ENCODE data around the gene EZH2. TPM values are rescaled to one million over a fixed set of nuclear protein-coding genes. Genes with fewer than 3 reads are reported as not detected.

Gene EZH2
- total RNA-seq, 1 donor from 2014 or later, result 10.6 TPM

DNA sequence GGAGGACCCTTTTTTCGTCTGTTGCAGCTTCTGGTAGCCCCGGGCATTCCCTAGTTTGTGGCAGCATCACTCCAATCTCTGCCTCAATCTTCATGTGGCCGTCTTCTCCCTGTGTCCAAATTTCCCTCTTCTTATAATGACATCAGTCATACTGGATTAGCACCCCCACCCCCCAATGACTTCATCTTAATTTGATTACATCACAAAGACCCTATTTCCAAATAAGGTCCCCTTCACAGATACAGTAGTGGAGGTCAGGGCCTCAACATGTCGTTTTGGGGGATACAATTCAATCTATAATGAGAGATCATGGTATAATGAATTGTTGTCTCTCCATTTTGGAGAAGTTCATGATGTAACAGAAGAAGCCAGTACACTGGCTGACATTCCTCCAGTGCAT lies 28.1 kb upstream of the EZH2 start:
- no peaks in the 10 kb centered on the region for H3K9me3 Mint-ChIP-seq (ENCODE audit: low read depth)
- peaks cover 12% of the 10 kb centered on the region for H3K27me3 Mint-ChIP-seq (ENCODE audit: low read depth)
- TF ChIP-seq, protein P1, sequence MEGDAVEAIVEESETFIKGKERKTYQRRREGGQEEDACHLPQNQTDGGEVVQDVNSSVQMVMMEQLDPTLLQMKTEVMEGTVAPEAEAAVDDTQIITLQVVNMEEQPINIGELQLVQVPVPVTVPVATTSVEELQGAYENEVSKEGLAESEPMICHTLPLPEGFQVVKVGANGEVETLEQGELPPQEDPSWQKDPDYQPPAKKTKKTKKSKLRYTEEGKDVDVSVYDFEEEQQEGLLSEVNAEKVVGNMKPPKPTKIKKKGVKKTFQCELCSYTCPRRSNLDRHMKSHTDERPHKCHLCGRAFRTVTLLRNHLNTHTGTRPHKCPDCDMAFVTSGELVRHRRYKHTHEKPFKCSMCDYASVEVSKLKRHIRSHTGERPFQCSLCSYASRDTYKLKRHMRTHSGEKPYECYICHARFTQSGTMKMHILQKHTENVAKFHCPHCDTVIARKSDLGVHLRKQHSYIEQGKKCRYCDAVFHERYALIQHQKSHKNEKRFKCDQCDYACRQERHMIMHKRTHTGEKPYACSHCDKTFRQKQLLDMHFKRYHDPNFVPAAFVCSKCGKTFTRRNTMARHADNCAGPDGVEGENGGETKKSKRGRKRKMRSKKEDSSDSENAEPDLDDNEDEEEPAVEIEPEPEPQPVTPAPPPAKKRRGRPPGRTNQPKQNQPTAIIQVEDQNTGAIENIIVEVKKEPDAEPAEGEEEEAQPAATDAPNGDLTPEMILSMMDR (IDR thresholded peaks at IDR 0.05), result no peak
- DNase-seq (ENCODE audit: low spot score), result no peak
- H3K36me3 Mint-ChIP-seq (ENCODE audit: low read depth), result no peaks in the 10 kb centered on the region
- no peak overlapping the region for H3K27ac Mint-ChIP-seq (ENCODE audit: unreplicated experiment)
- peaks cover 42% of the 10 kb centered on the region for H3K4me1 Mint-ChIP-seq (ENCODE audit: low read depth)
- H3K4me3 Mint-ChIP-seq (ENCODE audit: unreplicated experiment), result no peak overlapping the region

DNA sequence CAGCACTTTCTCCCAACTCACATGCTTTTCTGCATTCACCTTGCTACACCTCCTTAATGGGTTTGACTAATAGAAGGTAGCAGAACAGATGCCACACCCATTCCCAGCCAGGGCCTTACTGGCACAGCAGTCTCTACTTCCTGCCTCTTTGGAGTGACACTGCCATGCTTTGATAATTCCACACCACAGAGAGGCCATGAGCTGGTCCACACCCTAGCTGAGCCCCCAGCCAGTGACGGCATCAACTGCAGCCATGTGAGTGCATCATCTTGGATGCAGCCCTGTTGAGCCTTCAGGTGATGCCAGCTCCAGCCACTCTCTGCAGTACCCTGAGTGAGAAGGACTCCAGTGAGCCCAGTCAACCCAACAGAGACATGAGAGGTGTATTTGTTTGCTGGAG lies 27.5 kb upstream of the EZH2 start:
- H3K4me3 Mint-ChIP-seq (ENCODE audit: unreplicated experiment), result no peak overlapping the region

DNA sequence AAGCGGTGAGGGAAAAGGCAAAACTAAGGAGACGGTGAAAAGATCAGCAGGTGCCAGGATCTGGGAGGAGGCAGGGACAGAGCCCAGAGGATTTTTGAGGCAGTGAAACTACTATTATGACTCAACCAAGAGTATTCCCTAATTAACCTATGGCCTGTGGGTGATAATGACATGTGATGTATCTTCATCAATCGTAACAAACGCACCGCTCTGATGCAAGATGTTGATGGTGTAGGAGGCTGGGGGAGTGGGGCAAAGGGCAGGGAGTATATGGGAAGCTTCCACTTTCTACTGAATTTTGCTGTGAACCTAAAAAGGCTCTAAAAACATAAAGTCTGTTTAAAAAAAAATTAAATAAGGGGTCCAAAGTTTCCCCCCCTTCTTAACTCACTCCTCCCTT lies 25.5 kb upstream of the EZH2 start:
- H3K27me3 Mint-ChIP-seq (ENCODE audit: low read depth), result peaks cover 12% of the 10 kb centered on the region
- TF ChIP-seq, protein P1 (IDR thresholded peaks at IDR 0.05), result no peak
- H3K9me3 Mint-ChIP-seq (ENCODE audit: low read depth), result no peaks in the 10 kb centered on the region
- no peaks in the 10 kb centered on the region for H3K36me3 Mint-ChIP-seq (ENCODE audit: low read depth)
- no peak overlapping the region for H3K4me3 Mint-ChIP-seq (ENCODE audit: unreplicated experiment)
- peaks cover 34% of the 10 kb centered on the region for H3K4me1 Mint-ChIP-seq (ENCODE audit: low read depth)
- no peak for DNase-seq (ENCODE audit: low spot score)
- H3K27ac Mint-ChIP-seq (ENCODE audit: unreplicated experiment), result no peak overlapping the region

More for the DNA sequence above, 27.5 kb upstream of the EZH2 start:
- Mint-ChIP-seq H3K36me3 (ENCODE audit: low read depth) (no peaks in the 10 kb centered on the region), H3K9me3 (ENCODE audit: low read depth) (no peaks in the 10 kb centered on the region), H3K27me3 (ENCODE audit: low read depth) (peaks cover 12% of the 10 kb centered on the region), H3K27ac (ENCODE audit: unreplicated experiment) (no peak overlapping the region), H3K4me1 (ENCODE audit: low read depth) (peaks cover 40% of the 10 kb centered on the region)
- TF ChIP-seq, protein P1 (IDR thresholded peaks at IDR 0.05), result no peak
- no peak for DNase-seq (ENCODE audit: low spot score)

DNA sequence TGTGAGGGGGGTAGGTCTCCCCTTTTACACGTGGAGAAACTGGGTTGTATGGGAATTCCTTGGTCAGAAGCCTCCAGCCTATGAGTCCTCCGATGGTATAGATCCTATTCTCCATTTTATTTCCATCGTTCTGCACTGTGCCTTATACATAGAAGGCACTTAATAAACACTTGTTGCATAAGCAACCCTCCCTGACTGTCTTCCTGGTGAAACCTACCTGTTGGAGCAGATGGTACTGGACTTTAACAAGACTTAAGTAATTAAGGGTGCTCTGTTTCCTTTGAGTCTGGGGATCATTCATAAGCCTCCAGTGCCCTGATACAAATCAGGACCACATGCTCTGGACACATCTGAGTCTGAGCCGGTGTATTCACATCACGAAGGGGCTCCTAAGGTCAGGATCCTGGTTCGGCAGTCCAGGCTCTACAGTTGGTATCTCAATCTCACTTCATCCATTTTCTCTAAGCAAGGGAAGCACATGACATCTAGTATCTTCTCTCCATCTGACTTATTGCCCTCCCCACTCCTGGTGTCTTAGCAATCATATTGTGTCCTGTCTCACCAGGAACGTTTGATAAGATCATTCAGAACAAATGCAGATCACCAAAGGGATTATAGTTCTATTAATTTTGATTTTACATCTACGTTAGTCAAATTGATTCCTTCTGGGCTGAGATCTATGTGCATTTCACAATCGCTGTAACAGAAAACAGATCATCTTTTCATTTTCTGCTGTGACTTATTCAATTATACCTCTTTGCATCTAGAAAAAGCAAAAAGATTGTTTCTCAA lies 22.8 kb upstream of the EZH2 start:
- TF ChIP-seq, protein P1 (IDR thresholded peaks at IDR 0.05), result no peak
- no peaks in the 10 kb centered on the region for H3K36me3 Mint-ChIP-seq (ENCODE audit: low read depth)
- DNase-seq (ENCODE audit: low spot score), result no peak
- no peaks in the 10 kb centered on the region for H3K9me3 Mint-ChIP-seq (ENCODE audit: low read depth)
- H3K27ac Mint-ChIP-seq (ENCODE audit: unreplicated experiment), result no peak overlapping the region
- peaks cover 19% of the 10 kb centered on the region for H3K4me1 Mint-ChIP-seq (ENCODE audit: low read depth)
- no peak overlapping the region for H3K4me3 Mint-ChIP-seq (ENCODE audit: unreplicated experiment)
- H3K27me3 Mint-ChIP-seq (ENCODE audit: low read depth), result peaks cover 12% of the 10 kb centered on the region

DNA sequence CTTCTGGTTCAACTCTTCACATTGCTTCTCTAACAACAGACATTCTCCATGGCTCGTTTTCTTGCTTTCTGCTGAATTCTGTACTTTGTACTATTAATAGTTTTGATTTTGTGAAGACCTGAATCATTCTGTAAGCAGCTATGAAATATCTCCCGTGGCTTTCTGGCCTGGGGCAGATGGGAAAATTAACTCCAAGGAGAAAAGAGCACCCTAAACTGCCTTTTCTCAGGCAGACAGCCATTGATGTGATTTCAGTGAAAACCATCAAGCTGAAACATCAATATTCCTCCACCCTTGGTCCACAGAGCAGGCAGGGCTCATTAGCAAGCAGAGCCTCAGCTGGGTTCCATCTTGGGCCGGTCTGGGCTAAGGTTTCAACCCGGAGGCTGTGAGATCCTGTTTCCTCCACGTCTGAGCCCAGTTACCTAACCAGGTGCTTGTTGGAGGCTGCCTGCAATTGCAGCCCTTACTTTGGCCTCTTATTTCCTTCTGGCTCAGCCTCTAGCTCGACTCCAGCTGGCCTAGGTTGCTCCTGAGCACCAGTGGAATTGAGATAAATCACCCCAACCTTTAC lies 21.1 kb upstream of the EZH2 start:
- Mint-ChIP-seq H3K27ac (ENCODE audit: unreplicated experiment) (peak overlapping the region; percentile 82), H3K27me3 (ENCODE audit: low read depth) (peaks cover 12% of the 10 kb centered on the region), H3K4me3 (ENCODE audit: unreplicated experiment) (peak overlapping the region; percentile 13), H3K4me1 (ENCODE audit: low read depth) (peaks cover 19% of the 10 kb centered on the region), H3K36me3 (ENCODE audit: low read depth) (no peaks in the 10 kb centered on the region), H3K9me3 (ENCODE audit: low read depth) (no peaks in the 10 kb centered on the region)
- no peak for DNase-seq (ENCODE audit: low spot score)
- TF ChIP-seq, protein P1 (IDR thresholded peaks at IDR 0.05), result no peak

Measured in chondrocyte (in vitro differentiated cells).